NCI-H345 treated with DMSO at 0.1 percent for 48 hours (cell line): ENCODE data around the gene GJB4.
A peak's percentile ranks its signal among the peaks of the same experiment; 100 is the strongest.
"Not testable (repeated sequence)": the region's sequence is repeated elsewhere in the genome, so short reads cannot be mapped to it uniquely, and the experiment has no call there.

Source experiments
- DNase-seq: peaks from one replicate; lab custom pipeline; 2025; ENCODE audit not compliant: unreplicated experiment; lab: John Stamatoyannopoulos, UW

GJB4 gene

DNA sequence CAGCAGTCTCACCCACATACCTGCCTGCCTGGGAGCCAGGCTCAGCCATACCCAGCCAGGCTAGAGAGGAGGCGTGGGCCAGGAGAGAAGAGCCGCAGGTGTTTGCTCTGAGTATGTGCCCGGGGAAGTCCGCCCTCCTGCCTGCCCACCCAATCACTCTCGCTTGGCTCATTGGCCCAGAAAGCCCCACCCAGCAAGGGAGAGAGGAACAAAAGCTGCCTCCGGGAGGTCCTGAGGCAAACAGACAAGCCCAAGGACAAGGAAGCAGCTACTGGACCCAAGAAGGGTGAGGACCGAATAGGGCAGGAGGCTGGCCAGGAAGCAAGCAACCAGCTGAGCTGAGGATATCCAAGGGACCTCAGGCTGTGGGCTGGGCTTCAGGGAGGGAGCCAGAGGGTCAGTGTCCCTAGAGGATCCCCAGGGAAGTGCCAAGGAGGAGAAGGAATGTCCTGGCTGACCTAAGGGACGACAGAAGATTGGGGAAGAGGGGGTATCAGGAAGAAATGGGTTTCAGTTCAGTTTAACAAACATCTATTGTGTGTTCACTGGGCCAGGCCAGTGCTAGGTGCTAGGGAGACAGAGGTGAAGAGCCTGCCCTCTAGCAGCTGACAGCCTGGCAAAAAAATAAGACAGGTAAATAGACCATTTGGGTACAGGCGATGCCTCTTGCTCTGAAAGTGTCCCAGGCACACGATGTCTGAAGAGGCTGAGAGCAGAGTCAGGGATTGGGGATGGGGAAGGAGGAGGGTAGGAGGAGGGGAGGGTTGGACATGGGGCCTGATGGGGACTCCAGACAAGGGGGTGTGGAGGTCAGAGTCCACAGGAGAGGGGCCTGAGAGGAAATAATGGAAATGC lies at the start of gene GJB4:
TSS of gene GJB4 (plus strand) at position 238 of the 855 bp plus-strand sequence. CDS start 1,515 bp downstream, outside the sequence.
- no peak for DNase-seq

DNA sequence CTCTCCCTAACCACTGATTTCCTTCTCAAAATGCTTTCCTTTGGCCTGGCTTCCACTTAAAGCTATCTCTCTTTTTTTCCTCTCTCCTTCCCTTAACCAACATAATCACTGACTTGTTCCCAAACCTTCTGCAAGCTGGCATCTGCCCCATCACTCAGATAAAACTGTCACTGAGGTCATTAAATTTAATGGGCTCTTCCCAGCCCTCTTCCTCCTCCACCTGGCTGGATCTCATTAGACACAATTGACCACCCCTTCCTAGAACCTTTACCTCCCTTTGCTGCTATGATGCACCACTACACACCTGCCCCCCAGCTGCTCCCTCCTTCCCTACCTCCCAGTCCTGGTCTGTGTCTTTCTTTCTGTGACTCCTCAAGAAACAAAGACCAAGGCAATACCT lies 48.7 kb upstream of the GJB4 start:
- no peak for DNase-seq

DNA sequence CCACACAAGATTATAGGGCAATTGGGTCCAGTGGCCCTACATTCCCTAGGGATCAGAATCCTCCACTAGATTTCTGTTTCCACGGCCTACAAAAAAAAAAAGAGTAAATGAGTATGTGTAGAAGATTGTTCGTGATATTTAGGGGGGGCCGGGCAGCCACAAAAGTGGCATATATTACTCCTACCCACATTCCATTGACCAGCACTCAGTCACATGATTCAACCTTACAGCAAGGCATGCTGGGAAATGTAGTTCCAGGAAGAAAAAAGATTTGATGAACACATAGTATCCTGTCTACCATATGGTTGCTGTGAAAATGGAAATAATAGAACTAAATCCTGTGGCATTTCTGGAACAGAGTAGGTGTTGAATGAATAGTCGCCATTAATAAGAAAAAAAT lies 48.1 kb upstream of the GJB4 start:
- DNase-seq, result no peak

DNA sequence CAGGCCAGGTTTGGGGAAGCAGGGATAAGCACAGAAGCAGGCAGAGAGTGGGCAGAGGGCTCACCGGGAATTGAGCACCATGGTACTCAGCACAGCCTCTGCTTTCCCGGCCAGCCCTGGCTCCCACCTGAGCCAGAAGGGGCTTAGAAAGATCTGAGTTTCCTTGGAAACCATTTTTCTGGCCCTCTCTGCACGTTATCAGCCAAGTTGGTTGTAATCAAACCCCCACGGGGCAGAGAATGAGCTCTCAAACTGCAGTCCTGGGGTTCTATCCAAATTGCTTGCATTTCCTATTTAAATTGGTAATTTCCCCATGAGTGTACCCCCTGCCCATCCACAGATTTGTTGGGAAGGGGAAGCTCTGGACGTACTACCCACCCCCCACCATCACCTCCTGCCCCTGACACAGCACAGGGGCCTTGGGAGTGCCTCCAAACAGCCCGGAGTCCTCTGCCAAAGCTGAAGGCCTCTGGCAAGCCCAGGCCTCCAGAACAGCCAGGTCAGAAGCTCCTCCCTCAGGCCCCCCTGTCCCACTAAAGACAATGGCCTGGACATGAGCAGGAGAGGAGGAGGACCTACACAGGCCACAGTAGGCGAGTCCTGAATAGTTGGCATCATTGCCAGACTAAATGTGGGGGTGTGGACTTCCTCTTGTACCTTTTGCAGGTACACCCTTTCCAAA lies 47.4 kb upstream of the GJB4 start:
- no peak for DNase-seq

DNA sequence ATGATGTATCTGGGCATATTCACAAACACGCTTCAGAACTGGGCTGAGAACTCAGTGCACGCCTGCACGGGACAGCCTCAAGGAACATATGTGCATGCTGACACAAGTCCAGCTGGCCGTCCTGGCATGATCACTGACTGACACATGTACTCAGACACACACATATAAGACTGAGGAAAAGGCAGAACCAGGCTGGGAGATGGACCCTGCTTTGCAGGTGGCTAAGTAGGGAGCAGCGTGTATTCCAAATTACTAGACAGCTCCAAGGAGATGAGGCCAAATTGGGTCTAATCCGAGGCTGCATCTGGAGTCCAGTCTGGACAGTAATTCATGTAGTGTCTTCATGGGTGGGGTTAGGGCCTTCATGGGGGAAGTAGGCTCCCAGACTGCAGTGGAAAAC lies 46.1 kb upstream of the GJB4 start:
- no peak for DNase-seq

DNA sequence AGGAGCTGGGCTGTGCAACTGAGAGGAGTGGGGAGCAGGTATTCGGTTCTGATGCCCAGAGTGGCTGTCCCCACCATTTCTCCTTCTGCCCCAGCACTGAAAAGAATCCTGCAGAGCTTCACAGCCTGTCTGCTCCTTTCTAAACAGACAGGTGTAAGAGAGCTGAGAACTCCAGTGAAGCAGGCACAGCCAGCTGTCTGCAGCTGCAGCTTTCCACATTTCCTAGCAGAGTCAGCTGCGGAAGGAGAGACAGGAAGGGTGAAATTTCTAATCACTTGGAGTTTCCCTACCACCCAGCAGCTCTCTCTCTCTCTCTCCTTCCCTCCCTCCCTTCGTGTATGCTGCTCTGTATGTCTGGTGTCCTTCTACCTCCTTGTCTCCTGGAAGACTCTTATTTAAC lies 45.2 kb upstream of the GJB4 start:
- no peak for DNase-seq

DNA sequence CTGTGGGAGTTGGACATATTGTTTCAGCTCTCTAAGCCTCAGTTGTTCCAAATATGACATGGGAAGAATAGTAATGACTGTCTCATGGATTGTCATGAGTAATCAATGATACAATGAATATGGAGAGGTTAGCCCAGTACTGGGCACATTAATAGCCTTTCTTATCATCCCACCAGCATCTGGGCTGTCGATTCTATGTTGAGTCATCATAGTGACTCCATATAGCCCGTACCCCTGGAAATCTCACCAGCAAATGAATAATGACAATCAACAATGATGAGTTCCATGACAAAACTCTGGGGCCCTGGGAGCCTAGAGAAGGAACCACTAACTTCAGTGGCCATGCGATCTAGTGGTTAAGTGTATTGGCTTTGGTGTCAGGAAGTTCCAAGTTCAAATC lies 44.4 kb upstream of the GJB4 start:
- DNase-seq, result no peak

DNA sequence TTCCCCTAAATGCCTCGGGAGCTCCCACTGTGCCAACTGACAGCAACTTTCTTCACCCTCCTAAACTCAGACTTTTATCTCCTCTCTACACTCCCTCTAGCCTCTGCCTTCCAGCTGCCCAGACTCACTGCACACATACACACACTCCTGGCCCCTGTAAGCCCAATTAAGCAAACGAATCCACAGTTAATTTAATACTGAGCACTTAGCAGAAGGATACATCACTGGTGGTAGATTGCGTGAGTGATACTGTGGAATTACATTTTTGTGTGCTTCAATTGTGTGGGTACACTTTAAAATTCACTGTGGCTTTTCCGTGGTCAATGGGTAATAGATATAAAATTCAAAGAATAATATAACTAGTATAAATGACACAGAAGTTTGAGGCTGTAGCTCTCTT lies 38.3 kb upstream of the GJB4 start:
- no peak for DNase-seq

DNA sequence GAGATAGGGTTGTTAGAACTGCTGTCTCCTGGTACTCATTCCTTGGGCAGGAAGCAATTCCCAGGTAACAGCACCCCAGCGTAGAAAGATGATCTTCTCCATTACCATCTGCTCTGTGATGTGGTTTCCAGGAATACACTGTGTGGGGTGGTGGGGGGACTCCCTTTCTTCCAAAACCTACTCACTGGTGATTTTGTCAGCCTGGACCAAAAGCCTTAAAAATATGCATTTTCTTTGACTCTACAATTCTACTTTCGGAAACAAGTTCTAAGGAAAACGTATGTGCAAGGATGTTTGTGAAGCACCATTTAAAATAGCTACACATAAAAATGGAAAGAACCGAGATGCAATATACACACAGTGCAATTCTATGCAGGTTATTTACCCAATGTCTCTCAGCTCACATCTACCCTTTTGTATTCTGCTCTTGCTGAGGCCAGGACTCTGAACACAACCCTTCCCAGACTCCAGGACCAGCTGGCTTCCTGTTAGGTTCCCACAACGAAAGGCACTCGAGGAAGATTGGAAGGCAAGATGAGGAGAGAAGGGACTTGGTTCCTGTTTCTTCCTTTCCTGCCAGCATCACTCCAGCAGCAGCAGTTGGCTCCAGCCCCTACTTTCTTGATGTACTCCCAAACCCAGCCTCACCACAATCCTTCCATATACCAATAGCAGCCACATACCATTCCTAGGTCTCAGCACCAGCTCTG lies 37.7 kb upstream of the GJB4 start:
- DNase-seq, result no peak

DNA sequence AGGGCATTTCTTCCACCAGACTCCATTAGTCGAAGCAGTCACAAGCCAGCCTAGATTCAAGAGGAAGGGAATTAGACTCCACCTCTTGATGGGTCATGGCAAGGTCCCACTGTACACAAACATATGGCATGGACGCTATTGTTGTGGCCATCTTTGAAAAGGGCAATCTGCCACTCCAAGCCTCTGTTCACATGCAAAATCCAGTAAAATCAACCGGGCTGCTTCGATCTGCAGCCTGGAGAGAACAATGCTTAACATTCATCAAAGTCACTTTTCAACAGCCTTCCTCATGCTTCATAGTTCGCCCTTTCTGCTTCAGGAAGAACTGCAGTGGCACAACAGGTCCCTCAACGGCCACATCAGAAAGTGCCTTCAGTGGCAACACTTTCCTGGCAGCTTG lies 32.7 kb upstream of the GJB4 start:
- DNase-seq, result no peak

DNA sequence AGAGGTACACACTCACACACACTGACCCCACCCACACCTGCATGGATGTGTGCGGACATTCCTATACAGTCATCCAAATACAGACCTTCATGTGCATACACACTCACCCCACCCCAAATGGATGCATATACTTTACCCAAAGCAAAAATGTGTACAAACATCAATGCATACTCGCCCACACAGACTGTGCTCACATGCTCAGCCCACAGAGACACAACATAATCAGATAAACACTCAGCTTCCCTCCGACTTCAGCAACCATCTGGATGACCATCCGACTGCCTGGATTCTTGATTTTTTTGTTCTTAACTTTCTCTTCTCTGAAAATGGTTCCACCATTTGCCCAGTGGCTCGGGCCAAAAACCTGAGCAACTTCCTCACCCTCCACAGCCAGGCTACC lies 29.1 kb upstream of the GJB4 start:
- DNase-seq, result no peak

DNA sequence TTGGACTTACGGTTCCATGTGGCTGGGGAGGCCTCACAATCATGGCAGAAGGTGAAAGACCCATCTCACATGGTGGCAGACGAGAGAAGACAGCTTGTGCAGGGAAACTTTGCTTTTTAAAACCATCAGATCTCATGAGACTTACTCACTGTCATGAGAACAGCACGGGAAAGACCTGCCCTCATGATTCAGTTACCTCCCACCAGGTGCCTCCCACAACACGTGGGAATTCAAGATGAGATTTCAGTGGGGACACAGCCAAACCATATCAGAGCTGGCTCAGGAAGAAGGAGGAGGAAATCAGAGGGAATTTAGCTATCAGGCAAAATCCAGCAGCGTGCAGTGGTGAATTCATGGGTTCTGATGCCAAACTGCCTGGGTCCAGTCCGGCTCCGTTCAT lies 26.7 kb upstream of the GJB4 start:
- DNase-seq, result not testable (repeated sequence)

DNA sequence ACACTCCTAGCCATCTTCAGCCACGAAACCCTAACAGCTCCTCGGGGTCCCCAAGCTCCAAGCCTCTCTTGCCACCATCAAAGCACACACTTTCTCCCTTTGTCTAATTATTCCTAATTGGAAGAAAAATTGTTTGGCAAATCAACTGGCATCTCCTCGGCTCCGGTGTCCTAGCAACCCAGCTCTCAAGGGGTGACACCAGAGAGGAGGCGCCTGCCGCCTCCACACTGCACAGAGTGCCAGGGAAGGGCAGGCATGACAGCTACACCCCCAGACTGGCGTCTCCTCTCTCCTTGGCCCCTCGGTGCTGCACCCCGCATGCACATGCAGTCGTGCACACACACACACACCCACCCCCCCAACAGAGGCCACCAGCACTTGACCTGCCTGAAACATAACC lies 22.8 kb upstream of the GJB4 start:
- no peak for DNase-seq

DNA sequence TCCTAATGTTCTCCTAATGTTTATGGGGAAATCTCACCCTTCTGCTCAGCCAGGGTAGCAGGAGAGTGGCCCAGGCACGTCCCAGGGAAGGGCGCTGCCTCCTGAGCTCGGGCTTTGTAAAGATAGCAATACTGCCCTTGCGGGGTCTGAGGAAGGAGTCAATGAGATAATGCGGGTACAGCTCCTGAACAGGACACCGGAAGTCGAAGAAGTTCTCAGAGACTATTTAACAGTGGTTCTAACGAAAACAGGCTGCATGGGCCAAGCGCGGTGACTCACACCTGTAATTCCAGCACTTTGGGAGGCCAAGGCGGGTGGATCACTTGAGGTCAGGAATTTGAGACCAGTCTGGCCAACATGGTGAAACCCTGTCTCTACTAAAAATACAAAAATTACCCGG lies 22.3 kb upstream of the GJB4 start:
- DNase-seq, result not testable (repeated sequence)

DNA sequence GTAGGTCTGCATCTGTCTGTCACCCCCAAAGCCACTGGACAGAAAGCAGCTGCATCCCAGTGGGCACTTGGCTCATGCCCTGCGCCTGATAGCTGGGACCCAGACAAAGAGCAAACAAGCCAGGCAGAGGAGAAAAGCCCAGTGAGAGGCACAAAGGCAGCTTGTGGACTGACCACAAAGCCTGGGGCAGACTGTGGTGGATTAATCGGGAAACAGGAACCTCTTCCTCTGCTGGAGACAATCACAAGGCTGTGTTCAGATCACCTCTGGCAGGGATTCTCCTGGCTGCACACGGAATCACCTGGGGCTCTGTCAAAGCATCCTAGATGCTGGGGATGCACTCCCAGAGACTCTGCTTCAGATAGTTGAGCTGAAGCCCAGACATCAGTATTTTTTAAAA lies 19.9 kb upstream of the GJB4 start:
- DNase-seq, result no peak

DNA sequence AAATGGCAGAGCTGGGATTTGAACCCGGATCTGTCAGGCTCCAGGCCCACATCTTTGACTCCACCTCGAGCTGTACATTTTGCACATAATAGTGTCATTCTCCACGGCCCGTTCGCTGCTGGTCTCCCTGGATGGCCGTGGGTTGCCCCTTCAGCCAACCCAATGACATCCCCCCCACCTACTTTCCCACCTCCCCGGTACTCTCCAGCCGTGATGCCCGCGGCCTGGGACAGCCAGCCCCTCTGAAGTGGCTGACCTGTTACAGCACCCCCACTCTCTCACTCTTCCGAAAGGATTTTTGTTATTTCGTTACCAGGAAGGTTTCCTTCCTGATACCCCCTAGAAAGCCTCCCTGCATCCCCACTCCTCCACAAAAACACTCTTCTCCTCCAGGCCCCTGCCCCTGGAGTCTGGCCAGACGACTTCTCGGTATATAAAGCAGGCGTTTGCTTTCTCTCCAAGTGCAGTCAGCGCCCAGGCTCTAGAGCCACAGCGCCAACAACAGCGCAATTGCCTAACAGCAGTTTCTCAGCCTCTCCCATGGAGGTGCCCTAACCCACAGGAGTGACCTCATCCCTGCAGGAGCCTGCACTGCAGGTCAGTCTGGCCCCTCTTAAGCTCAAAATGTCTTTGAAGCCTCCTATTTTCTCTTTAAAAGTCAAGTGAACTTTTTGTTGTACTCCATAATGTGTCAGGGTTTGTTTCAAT lies 19.2 kb upstream of the GJB4 start:
- no peak for DNase-seq

DNA sequence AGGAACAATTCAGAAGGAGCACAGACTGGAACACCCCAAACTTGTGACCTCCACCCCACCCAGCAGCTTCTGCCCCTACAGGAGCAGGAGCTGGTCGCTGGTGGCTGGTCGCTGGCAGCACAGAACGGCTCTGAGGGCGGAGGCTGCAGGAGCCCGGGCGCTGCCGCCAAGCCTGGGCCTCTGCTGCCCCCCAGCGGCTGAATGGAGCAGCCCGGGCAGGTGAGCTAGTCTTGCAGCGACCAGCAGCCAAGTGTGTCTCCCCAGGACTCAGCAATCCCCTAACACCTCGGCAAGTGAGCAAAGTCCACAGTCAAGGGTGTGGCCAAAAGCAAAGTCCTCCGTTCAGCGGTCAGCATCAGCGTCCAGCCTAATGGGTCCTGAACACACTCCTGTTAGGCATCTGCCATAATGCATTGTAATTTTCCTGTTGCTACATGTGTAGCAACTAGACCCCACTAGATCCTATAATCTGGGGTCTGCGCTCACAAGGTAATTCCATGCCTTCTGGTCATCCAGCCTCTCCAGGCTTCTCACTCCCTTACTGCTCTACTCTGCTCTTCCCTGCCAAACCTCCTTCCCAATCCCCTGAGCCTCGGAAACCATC lies 16.8 kb upstream of the GJB4 start:
- peak; percentile 72 for DNase-seq

DNA sequence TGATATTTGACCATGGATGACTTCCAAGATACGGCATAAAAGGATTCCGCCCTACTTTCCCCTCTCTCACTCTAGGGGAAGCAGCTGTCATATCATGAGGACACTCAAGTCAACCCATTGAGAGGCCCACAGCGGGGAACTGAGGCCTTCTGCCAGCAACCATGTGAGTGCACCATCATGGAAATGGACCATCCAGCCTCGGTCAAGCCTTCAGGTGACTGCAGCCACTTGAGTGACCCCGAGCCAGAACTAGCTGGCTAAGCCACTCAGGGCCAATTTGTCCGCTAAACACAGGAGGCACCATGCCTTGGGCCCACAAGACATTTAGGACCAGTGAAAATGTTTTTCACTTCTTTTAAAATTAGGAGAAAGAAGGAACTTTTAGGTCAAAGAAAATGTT lies 15.8 kb upstream of the GJB4 start:
- no peak for DNase-seq

DNA sequence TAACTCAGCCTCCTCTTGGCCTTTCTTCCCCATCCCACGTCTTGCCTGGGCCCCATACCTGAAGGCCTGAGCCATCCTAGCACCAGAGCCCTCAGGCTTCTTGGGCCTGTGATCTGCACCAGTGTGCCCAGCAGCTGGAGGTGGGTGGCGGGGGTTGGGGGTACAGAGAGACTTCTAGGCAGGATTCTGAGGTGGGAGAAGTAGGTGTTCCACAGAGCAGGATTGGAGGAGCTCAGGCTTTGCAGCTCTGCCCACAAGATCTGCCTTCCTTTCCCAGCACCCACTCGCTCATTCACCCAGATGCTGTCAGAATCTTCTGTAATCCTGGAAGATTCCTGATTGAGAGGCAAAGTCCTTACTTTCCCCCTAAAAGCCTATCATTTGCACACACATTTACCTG lies 14.7 kb upstream of the GJB4 start:
- DNase-seq, result no peak

DNA sequence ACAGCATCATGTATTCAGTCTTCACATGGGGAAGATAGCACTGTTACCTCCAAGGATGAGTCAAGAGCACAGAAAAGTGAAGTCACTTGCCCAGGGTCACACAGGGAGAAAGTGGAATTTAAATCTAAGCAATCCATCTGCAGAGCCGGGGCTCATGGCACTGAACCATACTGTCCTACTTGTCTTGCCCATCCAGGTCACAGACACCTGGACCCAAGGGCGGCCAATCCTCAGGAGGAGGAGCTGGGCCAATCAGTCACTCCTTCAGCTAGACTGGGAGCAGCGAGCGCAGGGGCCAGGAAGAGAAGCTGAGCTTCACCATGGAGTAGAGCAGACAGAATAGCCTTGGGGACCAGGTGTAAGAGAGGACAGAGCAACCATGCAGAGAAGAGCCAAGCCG lies 13.9 kb upstream of the GJB4 start:
- no peak for DNase-seq

DNA sequence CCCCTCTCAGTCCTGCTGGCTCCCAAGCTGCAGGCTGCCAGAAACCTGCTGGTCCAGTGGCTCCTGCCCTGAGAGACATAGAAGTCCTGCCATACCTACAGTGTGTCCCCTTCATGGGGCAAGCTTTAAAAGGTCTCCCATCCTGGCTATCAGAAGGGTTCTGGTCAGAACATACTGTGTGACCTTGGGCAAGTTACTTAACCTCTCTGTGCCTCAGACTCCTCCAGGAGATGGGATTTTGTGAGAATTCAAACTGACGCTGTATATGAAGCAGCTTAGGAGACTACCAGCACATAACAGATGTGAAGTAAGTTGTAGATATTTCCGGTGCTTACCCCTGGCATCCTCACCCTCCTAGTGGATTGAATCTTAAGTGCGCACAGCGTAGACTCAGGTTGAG lies 13.4 kb upstream of the GJB4 start:
- no peak for DNase-seq
